ENCODE results near the gene MYH16.

DNA sequence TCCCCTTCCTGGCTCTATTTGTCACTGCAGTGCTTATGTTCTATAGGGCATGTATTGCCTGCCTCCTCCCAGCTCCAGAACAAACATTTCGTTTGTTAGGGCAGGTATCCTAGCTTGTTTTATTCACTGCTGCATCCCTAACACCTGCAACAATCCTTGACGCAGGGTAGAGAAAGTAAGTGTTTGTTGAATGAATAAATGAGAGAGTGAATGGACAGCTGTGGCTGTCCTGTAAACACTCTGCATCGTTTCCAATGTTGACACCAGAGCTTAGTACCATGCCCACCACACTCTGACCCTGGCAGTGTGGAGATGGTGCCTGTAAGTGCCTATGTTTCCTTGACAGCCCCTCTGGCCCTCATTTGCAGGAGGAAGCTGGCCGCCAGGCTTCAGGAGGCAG is 21.0 kb downstream of the MYH16 start:
- TF ChIP-seq, protein P1, sequence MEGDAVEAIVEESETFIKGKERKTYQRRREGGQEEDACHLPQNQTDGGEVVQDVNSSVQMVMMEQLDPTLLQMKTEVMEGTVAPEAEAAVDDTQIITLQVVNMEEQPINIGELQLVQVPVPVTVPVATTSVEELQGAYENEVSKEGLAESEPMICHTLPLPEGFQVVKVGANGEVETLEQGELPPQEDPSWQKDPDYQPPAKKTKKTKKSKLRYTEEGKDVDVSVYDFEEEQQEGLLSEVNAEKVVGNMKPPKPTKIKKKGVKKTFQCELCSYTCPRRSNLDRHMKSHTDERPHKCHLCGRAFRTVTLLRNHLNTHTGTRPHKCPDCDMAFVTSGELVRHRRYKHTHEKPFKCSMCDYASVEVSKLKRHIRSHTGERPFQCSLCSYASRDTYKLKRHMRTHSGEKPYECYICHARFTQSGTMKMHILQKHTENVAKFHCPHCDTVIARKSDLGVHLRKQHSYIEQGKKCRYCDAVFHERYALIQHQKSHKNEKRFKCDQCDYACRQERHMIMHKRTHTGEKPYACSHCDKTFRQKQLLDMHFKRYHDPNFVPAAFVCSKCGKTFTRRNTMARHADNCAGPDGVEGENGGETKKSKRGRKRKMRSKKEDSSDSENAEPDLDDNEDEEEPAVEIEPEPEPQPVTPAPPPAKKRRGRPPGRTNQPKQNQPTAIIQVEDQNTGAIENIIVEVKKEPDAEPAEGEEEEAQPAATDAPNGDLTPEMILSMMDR (IDR thresholded peaks at IDR 0.05), result no peak
- no peak for TF ChIP-seq POLR2A (IDR thresholded peaks at IDR 0.05)
- no peak for TF ChIP-seq POLR2AphosphoS5 (IDR thresholded peaks at IDR 0.05)

Data from gastroesophageal sphincter (tissue), 3 donors.